HCT116 (cell line): ENCODE results near the gene C3orf20. TPM values are rescaled to one million over a fixed set of nuclear protein-coding genes. Genes with fewer than 3 reads are reported as not detected.
"Not testable (repeated sequence)": the region's sequence is repeated elsewhere in the genome, so short reads cannot be mapped to it uniquely, and the experiment has no call there.

Source experiments
- ATAC-seq: fragments of 200-7000 bp; cut with Tn5 transposase; 2 replicates; pipeline ENCODE4 v1.9.1; 2020; ENCODE audit warnings: mild to moderate bottlenecking, moderate library complexity
- BruUV-seq: library from RNA; stranded (reverse); fragments of 400-500 nt; replicated peaks from 2 replicates; lab custom pipeline; 2021; lab: Mats Ljungman, UMichigan
- CTCF ChIA-PET: fragments of 300-600 bp; sonication (Branson Sonifier 250); formaldehyde crosslinking; loops from one replicate; lab custom pipeline; 2021; ENCODE audit warnings: antibody characterized with exemption; lab: Charles Lee
- POLR2A ChIA-PET: fragments of 300-600, 350-600 bp; sonication (Branson Sonifier 250); formaldehyde crosslinking; loops from one replicate; lab custom pipeline; 2021; ENCODE audit warnings: antibody characterized with exemption; lab: Charles Lee
- RAD21 ChIA-PET, 2 experiments: fragments of 300-600 bp; sonication (Branson Sonifier 250); formaldehyde crosslinking; loops; one replicate each; lab custom pipeline; 2023; ENCODE audit warnings: low total read pairs in 2 of 2; ENCODE audit not compliant: uncharacterized antibody in 2 of 2, unreplicated experiment in 2 of 2, low non-redundant PET in 1 of 2; lab: Charles Lee
- DNase-seq: peaks from one replicate; pipeline ENCODE4 v3.0.0-alpha.2; 2010; ENCODE audit warnings: low read depth, low spot score
- H2AFZ ChIP-seq: fragments of 200-600 bp; shearing (Covaris generic), sonication (generic); 2 replicates; pipeline ENCODE4 v1.6.1; 2017; ENCODE audit warnings: low read depth, mixed run types, mixed read lengths, antibody characterized with exemption, low read length; ENCODE audit not compliant: poor library complexity, severe bottlenecking
- H3K27ac ChIP-seq: 2 replicates; pipeline ENCODE4 v1.5.1; 2012; ENCODE audit warnings: low read depth, low read length
- H3K27me3 ChIP-seq: fragments of 200-600 bp; sonication (generic); 2 replicates; pipeline ENCODE4 v1.6.1; 2016; ENCODE audit warnings: mixed run types, low read length, mixed read lengths; ENCODE audit not compliant: insufficient read depth
- H3K36me3 ChIP-seq, 2 experiments: fragments of 200-500 bp in 1 of 2; fragments of 200-600 bp in 1 of 2; sonication (Bioruptor generic) in 1 of 2; sonication (generic) in 1 of 2; 2 replicates each; pipeline versions ENCODE4 v1.5.1 to v1.6.1; 2014 to 2016; ENCODE audit warnings: low read length in 2 of 2, inconsistent platforms in 1 of 2, mixed read lengths in 1 of 2, mixed run types in 1 of 2; ENCODE audit not compliant: insufficient read depth in 2 of 2, control insufficient read depth in 1 of 2
- H3K4me1 ChIP-seq, 2 experiments: fragments of 200-600 bp in 1 of 2; sonication (generic) in 1 of 2; 2 replicates each; pipeline versions ENCODE4 v1.5.1 to v1.6.1; 2012 to 2017; ENCODE audit warnings: low read length in 2 of 2, inconsistent platforms in 1 of 2, mild to moderate bottlenecking in 1 of 2, mixed read lengths in 1 of 2, mixed run types in 1 of 2, moderate library complexity in 1 of 2; ENCODE audit not compliant: insufficient read depth in 2 of 2, control insufficient read depth in 1 of 2
- H3K4me2 ChIP-seq: fragments of 200-600 bp; sonication (generic); 2 replicates; pipeline ENCODE4 v1.6.1; 2017; ENCODE audit warnings: mixed run types, low read length, mixed read lengths
- H3K4me3 ChIP-seq, 2 experiments: fragments of 200-600 bp in 1 of 2; sonication (generic) in 1 of 2; replicated peaks in 1 of 2; 2 replicates each; pipeline ENCODE4 v1.5.1; 2011 to 2016; ENCODE audit warnings: low read length in 2 of 2, control low read depth in 1 of 2, low read depth in 1 of 2, mild to moderate bottlenecking in 1 of 2, mixed read lengths in 1 of 2, mixed run types in 1 of 2
- H3K79me2 ChIP-seq: fragments of 200-600 bp; sonication (generic); 2 replicates; pipeline ENCODE4 v1.6.1; 2017; ENCODE audit warnings: mild to moderate bottlenecking, mixed run types, low read length, moderate library complexity, mixed read lengths; ENCODE audit not compliant: insufficient read depth
- H3K9ac ChIP-seq: fragments of 200-600 bp; sonication (generic); 2 replicates; pipeline ENCODE4 v1.6.1; 2016; ENCODE audit warnings: low read length, mixed read lengths
- H3K9me2 ChIP-seq: fragments of 200-600 bp; sonication (generic), shearing (Covaris generic); 2 replicates; pipeline ENCODE4 v1.6.1; 2017; ENCODE audit warnings: mixed run types, mild to moderate bottlenecking, moderate library complexity; ENCODE audit not compliant: insufficient read depth
- H3K9me3 ChIP-seq, 2 experiments: fragments of 200-500 bp in 1 of 2; fragments of 200-600 bp in 1 of 2; sonication (Bioruptor generic) in 1 of 2; sonication (generic) in 1 of 2; 2 replicates each; pipeline ENCODE4 v1.6.1; 2014 to 2017; ENCODE audit warnings: low read length in 2 of 2, mixed read lengths in 2 of 2, inconsistent platforms in 1 of 2, low read depth in 1 of 2, mild to moderate bottlenecking in 1 of 2, mixed run types in 1 of 2, moderate library complexity in 1 of 2; ENCODE audit not compliant: control insufficient read depth in 1 of 2, insufficient read depth in 1 of 2
- H4K20me1 ChIP-seq: fragments of 200-600 bp; sonication (generic), shearing (Covaris generic); 2 replicates; pipeline ENCODE4 v1.6.1; 2017; ENCODE audit warnings: mixed run types, mild to moderate bottlenecking, moderate library complexity; ENCODE audit not compliant: insufficient read depth
- ELF1 ChIP-seq: IDR thresholded peaks from 2 replicates; pipeline ENCODE4 v1.6.1; 2012; ENCODE audit warnings: low read depth, borderline replicate concordance
- EZH2phosphoT487 ChIP-seq: fragments of 200-600 bp; IDR thresholded peaks from 2 replicates; pipeline ENCODE4 v1.6.1; 2018; ENCODE audit warnings: antibody characterized with exemption, borderline replicate concordance
- JUND ChIP-seq: IDR thresholded peaks from 2 replicates; pipeline ENCODE4 v1.6.1; 2012
- POLR2A ChIP-seq: IDR thresholded peaks from 2 replicates; pipeline ENCODE4 v1.7.0; 2011; ENCODE audit warnings: borderline replicate concordance; ENCODE audit not compliant: insufficient read depth, insufficient read length; ENCODE audit errors: extremely low read depth
- POLR2AphosphoS5 ChIP-seq: IDR thresholded peaks from 2 replicates; pipeline ENCODE4 v1.6.1; 2011; ENCODE audit warnings: mild to moderate bottlenecking, low read depth, low read length, moderate library complexity
- RAD21 ChIP-seq: IDR thresholded peaks from 2 replicates; pipeline ENCODE4 v1.6.1; 2012; ENCODE audit warnings: low read depth, mild to moderate bottlenecking
- SP1 ChIP-seq: IDR thresholded peaks from 2 replicates; pipeline ENCODE4 v1.6.1; 2012; ENCODE audit warnings: low read depth
- ZFX ChIP-seq: fragments of 450-650 bp; IDR thresholded peaks from 2 replicates; pipeline ENCODE4 v1.6.1; 2017
- ZNF274 ChIP-seq: fragments of 200-500 bp; sonication (Bioruptor generic); IDR thresholded peaks from 2 replicates; pipeline ENCODE4 v1.6.1; 2014; ENCODE audit warnings: mild to moderate bottlenecking, low read depth, low read length, inconsistent platforms
- intact Hi-C: fragments of 100-400 bp; cut with micrococcal nuclease; formaldehyde crosslinking; loops from 2 replicates; pipeline ENCODE4 v1.10.0; 2022
- total RNA-seq: library from RNA; stranded (reverse); gene quantifications from one replicate; pipeline ENCODE4 v1.2.1, GENCODE V29; 2021; ENCODE audit not compliant: unreplicated experiment

The C3orf20 gene
- total RNA-seq, 1 experiment from 2014 or later, result 0.20 TPM

GRCh38 chr3:14808502-14809266 lies 133.7 kb downstream of the C3orf20 start:
- no TSS peak for BruUV-seq

DNA sequence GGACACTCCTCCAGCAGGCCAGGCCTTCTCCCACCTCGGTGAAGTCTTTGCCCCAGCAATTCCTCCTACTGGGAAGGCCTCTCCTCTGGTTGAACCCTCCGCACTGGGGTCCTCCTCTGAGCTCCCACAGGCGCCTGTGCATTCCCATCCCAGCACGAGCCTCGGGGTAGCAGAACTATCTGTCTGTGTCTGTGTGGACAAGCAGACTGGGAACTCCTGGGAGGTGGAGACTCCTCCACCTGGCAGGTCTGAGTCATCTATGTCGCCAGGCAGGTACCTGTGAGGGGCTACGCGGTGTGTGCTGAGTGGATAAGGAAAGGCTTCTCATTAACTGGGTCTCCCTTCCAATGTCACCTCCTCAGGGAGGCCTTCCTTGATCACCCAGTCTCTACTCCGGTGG lies 134.7 kb downstream of the C3orf20 start:
- peaks cover 2 to 13% of the 10 kb centered on the region in 2 experiments; a peak in 3 of 4 replicates for H3K4me1 ChIP-seq
- H2AFZ ChIP-seq, POLR2A ChIA-PET, H3K4me3 ChIP-seq, DNase-seq, BruUV-seq, H3K9ac ChIP-seq, ATAC-seq, RAD21 ChIA-PET, H3K27ac ChIP-seq, H3K4me2 ChIP-seq, H3K27me3 ChIP-seq, H3K9me3 ChIP-seq, H4K20me1 ChIP-seq, CTCF ChIA-PET, H3K9me2 ChIP-seq, H3K36me3 ChIP-seq, H3K79me2 ChIP-seq: not testable (repeated sequence)
- intact Hi-C loops, result loop anchor here (5.0 kb wide), 1 partner anchor 88 kb away; no protein-coding TSS in a partner anchor

More at GRCh38 chr3:14808502-14809266, 133.7 kb downstream of the C3orf20 start:
- POLR2A ChIA-PET, result no interaction called here
- no peak for ATAC-seq
- TF ChIP-seq POLR2A, result no peak
- TF ChIP-seq ZFX, result no peak
- TF ChIP-seq ELF1, result no peak
- TF ChIP-seq JUND, result no peak
- TF ChIP-seq POLR2AphosphoS5, result no peak
- TF ChIP-seq EZH2phosphoT487, result no peak
- TF ChIP-seq SP1, result no peak
- no peak for TF ChIP-seq ZNF274
- no peak for TF ChIP-seq RAD21
- Histone ChIP-seq H4K20me1 (no peaks in the 10 kb centered on the region), H3K79me2 (no peaks in the 10 kb centered on the region), H3K4me1 (peaks cover 8 to 23% of the 10 kb centered on the region in 2 experiments; a peak in 3 of 4 replicates), H3K9ac (no peak overlapping the region), H3K9me2 (no peaks in the 10 kb centered on the region), H3K4me3 (no peak overlapping the region), H3K27ac (no peak overlapping the region), H3K4me2 (no peak overlapping the region), H3K36me3 (no peaks in the 10 kb centered on the region), H2AFZ (no peak overlapping the region), H3K27me3 (peaks cover 6% of the 10 kb centered on the region; the same call in 1 of the 2 replicates), H3K9me3 (no peaks in the 10 kb centered on the region)
- DNase-seq, result no peak
- intact Hi-C loops, result loop anchor here (5.0 kb wide), 1 partner anchor 89 kb away; no protein-coding TSS in a partner anchor
- RAD21 ChIA-PET, result no interaction called here
- CTCF ChIA-PET, result no interaction called here
